LNCAP (cell line): ENCODE results near the gene LRP1B.

Source experiments
- CTCF ChIP-seq: fragments of 450-650 bp; IDR thresholded peaks from 2 replicates; pipeline ENCODE4 v1.5.1; 2017; ENCODE audit warnings: mild to moderate bottlenecking

LRP1B gene

GRCh38 chr2:140262908-140263307 is 1867.9 kb downstream of the LRP1B start:
- TF ChIP-seq CTCF = no peak

- TF ChIP-seq CTCF = no peak
These were observed 1873.0 kb downstream of the LRP1B start for GRCh38 chr2:140257692-140258300.

- no peak for TF ChIP-seq CTCF
These were observed 1874.7 kb downstream of the LRP1B start for GRCh38 chr2:140256080-140256479.

- no peak for TF ChIP-seq CTCF
These were observed 1881.0 kb downstream of the LRP1B start for GRCh38 chr2:140249821-140250220.

GRCh38 chr2:140248623-140249022 is 1882.2 kb downstream of the LRP1B start:
- TF ChIP-seq CTCF = no peak

- TF ChIP-seq CTCF = no peak
These were observed 1883.2 kb downstream of the LRP1B start for GRCh38 chr2:140247451-140248195.

GRCh38 chr2:140246957-140247356 is 1883.9 kb downstream of the LRP1B start:
- TF ChIP-seq CTCF = no peak
